Measurements from ENCODE around the gene POU2F2. TPM values are rescaled to one million over a fixed set of nuclear protein-coding genes. Genes with fewer than 3 reads are reported as not detected.

The POU2F2 gene
- total RNA-seq, 4 donors from 2014 or later, result 0.55 to 244 (median 0.71) TPM

GRCh38 chr19:42053037-42053935 lies 79.0 kb downstream of the POU2F2 start:
- Histone ChIP-seq H3K27ac (no peak overlapping the region), H3K4me3 (no peak overlapping the region), H3K9me3 (no peaks in the 10 kb centered on the region), H3K27me3 (peaks cover 4% of the 10 kb centered on the region), H3K36me3 (no peaks in the 10 kb centered on the region), H3K4me1 (peaks cover 34% of the 10 kb centered on the region)
- DNase-seq (ENCODE audit: low spot score in 2 of 2), result no peak
- TF ChIP-seq CTCF (IDR thresholded peaks at IDR 0.05), result no peak
- TF ChIP-seq POLR2AphosphoS5 (IDR thresholded peaks at IDR 0.05), result no peak
- TF ChIP-seq POLR2A (IDR thresholded peaks at IDR 0.05), result no peak
- TF ChIP-seq EP300 (IDR thresholded peaks at IDR 0.05), result no peak
- 88% methylated on average over 7 of the region's 17 CpGs for WGBS

GRCh38 chr19:42052241-42052863 lies 79.9 kb downstream of the POU2F2 start:
- no peaks in the 10 kb centered on the region for H3K36me3 ChIP-seq
- TF ChIP-seq CTCF (IDR thresholded peaks at IDR 0.05), result no peak
- TF ChIP-seq EP300 (IDR thresholded peaks at IDR 0.05), result no peak
- TF ChIP-seq POLR2AphosphoS5 (IDR thresholded peaks at IDR 0.05), result no peak
- TF ChIP-seq POLR2A (IDR thresholded peaks at IDR 0.05), result no peak
- H3K9me3 ChIP-seq, result no peaks in the 10 kb centered on the region
- no peak overlapping the region for H3K4me3 ChIP-seq
- H3K4me1 ChIP-seq, result peaks cover 29% of the 10 kb centered on the region
- WGBS, result 74% methylated on average over 5 of the region's 10 CpGs
- DNase-seq (ENCODE audit: low spot score in 2 of 2), result no peak
- peak overlapping the region; percentile 71 for H3K27ac ChIP-seq
- H3K27me3 ChIP-seq, result peaks cover 4% of the 10 kb centered on the region

- Histone ChIP-seq H3K27ac (peak overlapping the region; percentile 71), H3K9me3 (no peaks in the 10 kb centered on the region), H3K4me3 (no peak overlapping the region), H3K36me3 (no peaks in the 10 kb centered on the region), H3K4me1 (peaks cover 29% of the 10 kb centered on the region), H3K27me3 (peaks cover 4% of the 10 kb centered on the region)
- TF ChIP-seq EP300 (IDR thresholded peaks at IDR 0.05) (no peak), POLR2A (IDR thresholded peaks at IDR 0.05) (no peak), CTCF (IDR thresholded peaks at IDR 0.05) (no peak), POLR2AphosphoS5 (IDR thresholded peaks at IDR 0.05) (no peak)
- DNase-seq (ENCODE audit: low spot score in 2 of 2), result no peak
- WGBS, result 72% methylated on average over 12 of the region's 14 CpGs
These were observed 80.8 kb downstream of the POU2F2 start for GRCh38 chr19:42051166-42052115.

- no peak for DNase-seq (ENCODE audit: low spot score in 2 of 2)
- Histone ChIP-seq H3K36me3 (no peaks in the 10 kb centered on the region), H3K27me3 (peaks cover under 1% of the 10 kb centered on the region), H3K9me3 (no peaks in the 10 kb centered on the region), H3K4me3 (peak overlapping the region; percentile 25), H3K27ac (peak overlapping the region; percentile 9), H3K4me1 (peaks cover 29% of the 10 kb centered on the region)
- WGBS, result 42% methylated on average over 4 of the region's 4 CpGs
- TF ChIP-seq EP300 (IDR thresholded peaks at IDR 0.05) (no peak), POLR2AphosphoS5 (IDR thresholded peaks at IDR 0.05) (no peak), POLR2A (IDR thresholded peaks at IDR 0.05) (no peak), CTCF (IDR thresholded peaks at IDR 0.05) (no peak)
These were observed 83.3 kb downstream of the POU2F2 start for GRCh38 chr19:42048992-42049391.

Measured in suprapubic skin (tissue), 4 donors.